ENCODE results near the gene SNX24. TPM values are rescaled to one million over a fixed set of nuclear protein-coding genes. Genes with fewer than 3 reads are reported as not detected.

Gene SNX24
- total and polyA plus RNA-seq, 10 of the 15 experiments (the other 5 are each of a cell fraction or from before 2014, with no cell fraction given): 0.15 to 6.6 (median 4.1) TPM

DNA sequence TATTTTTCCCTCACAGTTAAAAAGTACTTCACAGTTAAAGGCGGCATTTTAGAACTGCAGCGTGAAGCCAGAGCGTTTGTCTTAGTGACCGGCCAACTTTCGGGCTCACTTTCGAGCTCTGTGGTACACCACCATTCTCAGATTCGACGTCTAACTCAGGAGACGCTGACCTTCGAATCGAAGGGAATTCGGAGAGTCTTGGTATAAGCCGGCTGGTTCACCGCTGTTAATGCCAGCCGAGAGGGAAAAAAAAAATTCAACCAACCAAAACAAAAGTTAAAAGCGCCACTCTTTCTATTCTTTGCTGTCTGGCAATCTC lies 544 bp upstream of the SNX24 start:
- Histone ChIP-seq H3K4me2 (ENCODE audit: control insufficient read depth, insufficient read depth) (peak overlapping the region; percentile 67), H3K4me1 (ENCODE audit: control insufficient read depth, insufficient read depth, low read length) (peaks cover 6% of the 10 kb centered on the region), H3K79me2 (ENCODE audit: control insufficient read depth, insufficient read depth, low read length) (no peaks in the 10 kb centered on the region), H3K9ac (ENCODE audit: control insufficient read depth, insufficient read depth, low read length) (peak overlapping the region; percentile 32; the same call in 1 of the 2 replicates), H3K4me3 (peak overlapping the region; percentile 71), H3K36me3 (ENCODE audit: control insufficient read depth in 2 of 2, insufficient read depth in 2 of 2, low read length in 1 of 2) (no peaks in the 10 kb centered on the region), H3K27ac (ENCODE audit: control insufficient read depth, insufficient read depth) (no peak overlapping the region), H4K20me1 (ENCODE audit: control insufficient read depth, insufficient read depth) (no peaks in the 10 kb centered on the region), H3K9me3 (replicated peaks; ENCODE audit: control insufficient read depth, insufficient read depth, low read length) (no peaks in the 10 kb centered on the region), H3K27me3 (replicated peaks in 1 of 2; ENCODE audit: control insufficient read depth in 2 of 2, insufficient read depth in 2 of 2, low read length in 1 of 2) (no peaks in the 10 kb centered on the region), H2AFZ (ENCODE audit: control insufficient read depth, low read depth, low read length) (peak overlapping the region; percentile 86)
- FAIRE-seq: peak; percentile 78
- ChIA-PET CTCF (interaction anchor here (0.7 to 1.4 kb wide), 6 partner anchors 18 to 183 kb away, joined by 3 to 4 read pairs (median 3); no protein-coding TSS in a partner anchor), RAD21 (ENCODE audit: unreplicated experiment) (interaction anchor here (1.0 to 1.6 kb wide), 2 partner anchors 66 to 142 kb away, joined by 3 to 4 read pairs; no protein-coding TSS in a partner anchor), POLR2A (no interaction called here), SMC1A (ENCODE audit: uncharacterized antibody, unreplicated experiment) (interaction anchor here (0.8 to 1.3 kb wide), 3 partner anchors 9 to 125 kb away, joined by 3 read pairs; no protein-coding TSS in a partner anchor)
- no peak for TF ChIP-seq POLR2AphosphoS5 (IDR thresholded peaks at IDR 0.05; ENCODE audit: low read length)
- TF ChIP-seq, protein P1, sequence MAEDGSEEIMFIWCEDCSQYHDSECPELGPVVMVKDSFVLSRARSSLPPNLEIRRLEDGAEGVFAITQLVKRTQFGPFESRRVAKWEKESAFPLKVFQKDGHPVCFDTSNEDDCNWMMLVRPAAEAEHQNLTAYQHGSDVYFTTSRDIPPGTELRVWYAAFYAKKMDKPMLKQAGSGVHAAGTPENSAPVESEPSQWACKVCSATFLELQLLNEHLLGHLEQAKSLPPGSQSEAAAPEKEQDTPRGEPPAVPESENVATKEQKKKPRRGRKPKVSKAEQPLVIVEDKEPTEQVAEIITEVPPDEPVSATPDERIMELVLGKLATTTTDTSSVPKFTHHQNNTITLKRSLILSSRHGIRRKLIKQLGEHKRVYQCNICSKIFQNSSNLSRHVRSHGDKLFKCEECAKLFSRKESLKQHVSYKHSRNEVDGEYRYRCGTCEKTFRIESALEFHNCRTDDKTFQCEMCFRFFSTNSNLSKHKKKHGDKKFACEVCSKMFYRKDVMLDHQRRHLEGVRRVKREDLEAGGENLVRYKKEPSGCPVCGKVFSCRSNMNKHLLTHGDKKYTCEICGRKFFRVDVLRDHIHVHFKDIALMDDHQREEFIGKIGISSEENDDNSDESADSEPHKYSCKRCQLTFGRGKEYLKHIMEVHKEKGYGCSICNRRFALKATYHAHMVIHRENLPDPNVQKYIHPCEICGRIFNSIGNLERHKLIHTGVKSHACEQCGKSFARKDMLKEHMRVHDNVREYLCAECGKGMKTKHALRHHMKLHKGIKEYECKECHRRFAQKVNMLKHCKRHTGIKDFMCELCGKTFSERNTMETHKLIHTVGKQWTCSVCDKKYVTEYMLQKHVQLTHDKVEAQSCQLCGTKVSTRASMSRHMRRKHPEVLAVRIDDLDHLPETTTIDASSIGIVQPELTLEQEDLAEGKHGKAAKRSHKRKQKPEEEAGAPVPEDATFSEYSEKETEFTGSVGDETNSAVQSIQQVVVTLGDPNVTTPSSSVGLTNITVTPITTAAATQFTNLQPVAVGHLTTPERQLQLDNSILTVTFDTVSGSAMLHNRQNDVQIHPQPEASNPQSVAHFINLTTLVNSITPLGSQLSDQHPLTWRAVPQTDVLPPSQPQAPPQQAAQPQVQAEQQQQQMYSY (CRISPR knock-in tag; IDR thresholded peaks at IDR 0.05): no peak
- TF ChIP-seq, protein P2, sequence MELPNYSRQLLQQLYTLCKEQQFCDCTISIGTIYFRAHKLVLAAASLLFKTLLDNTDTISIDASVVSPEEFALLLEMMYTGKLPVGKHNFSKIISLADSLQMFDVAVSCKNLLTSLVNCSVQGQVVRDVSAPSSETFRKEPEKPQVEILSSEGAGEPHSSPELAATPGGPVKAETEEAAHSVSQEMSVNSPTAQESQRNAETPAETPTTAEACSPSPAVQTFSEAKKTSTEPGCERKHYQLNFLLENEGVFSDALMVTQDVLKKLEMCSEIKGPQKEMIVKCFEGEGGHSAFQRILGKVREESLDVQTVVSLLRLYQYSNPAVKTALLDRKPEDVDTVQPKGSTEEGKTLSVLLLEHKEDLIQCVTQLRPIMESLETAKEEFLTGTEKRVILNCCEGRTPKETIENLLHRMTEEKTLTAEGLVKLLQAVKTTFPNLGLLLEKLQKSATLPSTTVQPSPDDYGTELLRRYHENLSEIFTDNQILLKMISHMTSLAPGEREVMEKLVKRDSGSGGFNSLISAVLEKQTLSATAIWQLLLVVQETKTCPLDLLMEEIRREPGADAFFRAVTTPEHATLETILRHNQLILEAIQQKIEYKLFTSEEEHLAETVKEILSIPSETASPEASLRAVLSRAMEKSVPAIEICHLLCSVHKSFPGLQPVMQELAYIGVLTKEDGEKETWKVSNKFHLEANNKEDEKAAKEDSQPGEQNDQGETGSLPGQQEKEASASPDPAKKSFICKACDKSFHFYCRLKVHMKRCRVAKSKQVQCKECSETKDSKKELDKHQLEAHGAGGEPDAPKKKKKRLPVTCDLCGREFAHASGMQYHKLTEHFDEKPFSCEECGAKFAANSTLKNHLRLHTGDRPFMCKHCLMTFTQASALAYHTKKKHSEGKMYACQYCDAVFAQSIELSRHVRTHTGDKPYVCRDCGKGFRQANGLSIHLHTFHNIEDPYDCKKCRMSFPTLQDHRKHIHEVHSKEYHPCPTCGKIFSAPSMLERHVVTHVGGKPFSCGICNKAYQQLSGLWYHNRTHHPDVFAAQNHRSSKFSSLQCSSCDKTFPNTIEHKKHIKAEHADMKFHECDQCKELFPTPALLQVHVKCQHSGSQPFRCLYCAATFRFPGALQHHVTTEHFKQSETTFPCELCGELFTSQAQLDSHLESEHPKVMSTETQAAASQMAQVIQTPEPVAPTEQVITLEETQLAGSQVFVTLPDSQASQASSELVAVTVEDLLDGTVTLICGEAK (IDR thresholded peaks at IDR 0.05; ENCODE audit: borderline replicate concordance): no peak; the same call in 1 of the 2 replicates
- no peak for TF ChIP-seq MEF2A (IDR thresholded peaks at IDR 0.05; ENCODE audit: insufficient read depth, low read depth, low read length)
- 0 out of 2 replicates have a peak, but pooled peaks have one; percentile 8 for TF ChIP-seq CREB1 (IDR thresholded peaks at IDR 0.05; ENCODE audit: low read depth)
- TF ChIP-seq ZZZ3 (IDR thresholded peaks at IDR 0.05; ENCODE audit: control insufficient read depth, insufficient read length, low read depth): no peak
- TF ChIP-seq RB1 (IDR thresholded peaks at IDR 0.05; ENCODE audit: borderline replicate concordance): no peak
- TF ChIP-seq RUNX3 (IDR thresholded peaks at IDR 0.05; ENCODE audit: low read length): peak; percentile 44; the same call in 1 of the 2 replicates
- no peak for TF ChIP-seq IKZF2 (IDR thresholded peaks at IDR 0.05)
- TF ChIP-seq, protein P3, sequence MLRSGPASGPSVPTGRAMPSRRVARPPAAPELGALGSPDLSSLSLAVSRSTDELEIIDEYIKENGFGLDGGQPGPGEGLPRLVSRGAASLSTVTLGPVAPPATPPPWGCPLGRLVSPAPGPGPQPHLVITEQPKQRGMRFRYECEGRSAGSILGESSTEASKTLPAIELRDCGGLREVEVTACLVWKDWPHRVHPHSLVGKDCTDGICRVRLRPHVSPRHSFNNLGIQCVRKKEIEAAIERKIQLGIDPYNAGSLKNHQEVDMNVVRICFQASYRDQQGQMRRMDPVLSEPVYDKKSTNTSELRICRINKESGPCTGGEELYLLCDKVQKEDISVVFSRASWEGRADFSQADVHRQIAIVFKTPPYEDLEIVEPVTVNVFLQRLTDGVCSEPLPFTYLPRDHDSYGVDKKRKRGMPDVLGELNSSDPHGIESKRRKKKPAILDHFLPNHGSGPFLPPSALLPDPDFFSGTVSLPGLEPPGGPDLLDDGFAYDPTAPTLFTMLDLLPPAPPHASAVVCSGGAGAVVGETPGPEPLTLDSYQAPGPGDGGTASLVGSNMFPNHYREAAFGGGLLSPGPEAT (IDR thresholded peaks at IDR 0.05; ENCODE audit: low read depth): 0 out of 2 replicates have a peak, but pooled peaks have one; percentile 21
- TF ChIP-seq, protein P4, sequence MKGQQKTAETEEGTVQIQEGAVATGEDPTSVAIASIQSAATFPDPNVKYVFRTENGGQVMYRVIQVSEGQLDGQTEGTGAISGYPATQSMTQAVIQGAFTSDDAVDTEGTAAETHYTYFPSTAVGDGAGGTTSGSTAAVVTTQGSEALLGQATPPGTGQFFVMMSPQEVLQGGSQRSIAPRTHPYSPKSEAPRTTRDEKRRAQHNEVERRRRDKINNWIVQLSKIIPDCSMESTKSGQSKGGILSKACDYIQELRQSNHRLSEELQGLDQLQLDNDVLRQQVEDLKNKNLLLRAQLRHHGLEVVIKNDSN (IDR thresholded peaks at IDR 0.05; ENCODE audit: borderline replicate concordance, extremely low read length, insufficient read depth, low read depth, low read length): no peak
- no TSS peak for BruUV-seq (replicated peaks)
- ATAC-seq: peak; percentile 63
- in situ Hi-C loops (cut with MboI): no loop called here
- DNase-seq (ENCODE audit: low read depth, low spot score): no peak
- intact Hi-C loops (cut with micrococcal nuclease; ENCODE audit: unreplicated experiment): no loop called here
- WGBS (ENCODE audit: insufficient coverage, insufficient replicate concordance, low lambda C conversion rate, missing lambda C conversion rate): under 1% methylated on average over 16 of the region's 16 CpGs
